SJSA1 (cell line): ENCODE data around the gene ZNF117. TPM values are rescaled to one million over a fixed set of nuclear protein-coding genes. Genes with fewer than 3 reads are reported as not detected.
"Not testable (repeated sequence)": the region's sequence is repeated elsewhere in the genome, so short reads cannot be mapped to it uniquely, and the experiment has no call there.

Experiments used
- DNase-seq, 2 experiments: peaks; one replicate each; pipeline ENCODE4 v3.0.0-alpha.2; 2015 to 2020; ENCODE audit warnings: low spot score in 2 of 2, low read depth in 1 of 2
- H3K27ac ChIP-seq: fragments of 250-450 bp; sonication (Bioruptor Pico); 2 replicates; pipeline ENCODE4 v1.5.1; 2020; ENCODE audit warnings: mild to moderate bottlenecking, moderate library complexity
- H3K27me3 ChIP-seq: fragments of 250-450 bp; sonication (Bioruptor Pico); replicated peaks from 2 replicates; pipeline ENCODE4 v1.5.1; 2020; ENCODE audit warnings: mild to moderate bottlenecking, moderate library complexity
- H3K36me3 ChIP-seq: fragments of 250-450 bp; sonication (Bioruptor Pico); 2 replicates; pipeline ENCODE4 v1.5.1; 2020; ENCODE audit warnings: mild to moderate bottlenecking
- H3K4me1 ChIP-seq: fragments of 250-450 bp; sonication (Bioruptor Pico); replicated peaks from 2 replicates; pipeline ENCODE4 v1.6.1; 2021; ENCODE audit warnings: mild to moderate bottlenecking
- H3K4me3 ChIP-seq: fragments of 250-450 bp; sonication (Bioruptor Pico); 2 replicates; pipeline ENCODE4 v1.5.1; 2020; ENCODE audit warnings: mild to moderate bottlenecking
- H3K9me3 ChIP-seq: fragments of 250-450 bp; sonication (Bioruptor Pico); replicated peaks from 2 replicates; pipeline ENCODE4 v1.5.1; 2020; ENCODE audit warnings: mild to moderate bottlenecking
- total RNA-seq: library from RNA; depleted of rRNA; stranded (reverse); fragments of >200 nt; shearing (Covaris generic); gene quantifications from 2 replicates; pipeline ENCODE4 v1.2.3, GENCODE V29; 2014; rRNA removed

Gene ZNF117
- total RNA-seq = 2.3 and 2.8 TPM in 2 replicates

- Histone ChIP-seq H3K4me3 (no peak within 1 kb of the TSS), H3K9me3 (peaks cover 21% of the 10 kb centered on the region), H3K4me1 (no peaks in the 10 kb centered on the region), H3K36me3 (peaks cover 3% of the 10 kb centered on the region; the same call in 1 of the 2 replicates), H3K27me3 (no peaks in the 10 kb centered on the region), H3K27ac (no peak within 1 kb of the TSS)
- no peak for DNase-seq
These were observed at the start of gene ZNF117 for GRCh38 chr7:64990936-64991335. ZNF117 (minus strand) TSS chr7:64991036.

DNA sequence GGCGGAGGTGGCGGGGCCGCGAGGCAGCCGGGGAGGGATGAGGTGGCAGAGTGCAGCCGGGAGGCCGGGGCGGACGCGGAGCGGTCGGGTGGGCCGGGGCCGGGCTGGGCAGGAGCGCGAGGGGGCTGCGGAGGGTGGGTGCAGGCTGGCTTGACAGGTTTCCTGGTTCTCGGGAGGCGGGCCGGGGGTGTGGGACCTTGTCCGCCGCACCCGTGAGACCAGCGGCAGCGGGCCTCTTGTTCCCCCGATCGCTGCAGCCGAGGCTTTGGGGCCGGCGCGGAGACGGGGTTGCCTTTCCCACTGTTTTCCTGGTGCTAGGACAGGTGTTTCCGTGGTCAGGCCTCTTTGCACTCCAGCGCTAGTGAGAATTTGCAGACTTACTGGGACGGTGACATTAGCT, 47.9 kb upstream of the ZNF117 start:
- H3K9me3 ChIP-seq, H3K4me1 ChIP-seq, H3K27ac ChIP-seq, H3K36me3 ChIP-seq, H3K27me3 ChIP-seq: not testable (repeated sequence)
- peak; percentile 18 to 40 for DNase-seq
- H3K4me3 ChIP-seq = peak overlapping the region; percentile 57

GRCh38 chr7:65037740-65038688, 47.2 kb upstream of the ZNF117 start:
- Histone ChIP-seq H3K9me3 (no peaks in the 10 kb centered on the region), H3K4me1 (peaks cover 7% of the 10 kb centered on the region; the same call in 1 of the 2 replicates), H3K36me3 (no peaks in the 10 kb centered on the region), H3K27ac (no peak overlapping the region), H3K4me3 (peak overlapping the region; percentile 57), H3K27me3 (no peaks in the 10 kb centered on the region)
- DNase-seq = peak; percentile 77 to 93

DNA sequence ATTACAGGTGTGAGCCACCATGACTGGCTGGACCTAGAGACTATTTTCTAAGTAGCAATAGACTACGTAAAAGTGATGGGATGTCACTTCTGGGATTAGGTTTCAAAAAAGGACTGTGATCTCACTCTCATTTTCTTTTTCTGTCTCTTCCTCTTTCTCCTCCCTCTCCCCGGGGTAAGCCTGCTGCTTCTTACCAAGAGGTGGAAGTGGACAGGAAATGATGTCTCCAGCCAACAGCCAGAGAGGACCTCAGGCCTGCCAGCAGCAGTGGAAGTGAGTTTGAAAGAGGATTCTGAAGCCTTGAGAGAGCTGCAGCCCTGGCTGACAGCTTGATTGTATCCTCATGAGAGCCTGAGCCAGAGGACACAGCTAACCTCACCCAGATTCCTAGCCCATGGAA, 45.7 kb upstream of the ZNF117 start:
- not testable (repeated sequence) for H3K27ac ChIP-seq, H3K4me1 ChIP-seq, H3K36me3 ChIP-seq, DNase-seq, H3K9me3 ChIP-seq, H3K4me3 ChIP-seq, H3K27me3 ChIP-seq

GRCh38 chr7:65035469-65035868, 44.6 kb upstream of the ZNF117 start:
- H3K36me3 ChIP-seq, H3K4me3 ChIP-seq, H3K27me3 ChIP-seq, H3K27ac ChIP-seq, H3K4me1 ChIP-seq, H3K9me3 ChIP-seq, DNase-seq: not testable (repeated sequence)

DNA sequence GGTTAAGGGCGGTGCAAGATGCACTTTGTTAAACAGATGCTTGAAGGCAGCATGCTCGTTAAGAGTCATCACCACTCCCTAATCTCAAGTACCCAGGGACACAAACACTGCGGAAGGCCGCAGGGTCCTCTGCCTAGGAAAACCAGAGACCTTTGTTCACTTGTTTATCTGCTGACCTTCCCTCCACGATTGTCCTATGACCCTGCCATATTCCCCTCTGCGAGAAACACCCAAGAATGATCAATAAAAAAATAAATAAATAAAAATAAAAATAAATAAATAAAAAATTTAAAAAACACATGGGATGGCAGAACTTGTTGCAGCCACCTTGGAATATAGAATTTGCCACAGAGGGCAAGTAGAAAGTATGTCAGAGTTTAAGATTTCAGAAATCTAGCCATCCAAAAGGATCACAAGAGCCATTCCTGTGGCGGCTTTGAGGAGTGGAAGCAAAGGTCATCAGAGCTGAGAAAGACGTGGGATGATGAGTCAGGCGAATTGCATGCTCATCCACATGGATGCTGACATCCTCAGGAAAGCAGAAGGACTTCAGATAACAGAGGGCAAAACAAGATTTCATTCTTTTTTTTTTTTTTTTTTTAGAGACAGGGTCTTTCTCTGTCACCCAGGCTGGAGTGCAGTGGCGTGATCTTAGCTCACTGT, 43.4 kb upstream of the ZNF117 start:
- H3K27ac ChIP-seq, H3K4me1 ChIP-seq, DNase-seq, H3K27me3 ChIP-seq, H3K4me3 ChIP-seq, H3K9me3 ChIP-seq, H3K36me3 ChIP-seq: not testable (repeated sequence)

GRCh38 chr7:65033391-65033790, 42.6 kb upstream of the ZNF117 start:
- H3K27ac ChIP-seq, H3K4me1 ChIP-seq, H3K4me3 ChIP-seq, DNase-seq, H3K36me3 ChIP-seq, H3K27me3 ChIP-seq, H3K9me3 ChIP-seq: not testable (repeated sequence)

DNA sequence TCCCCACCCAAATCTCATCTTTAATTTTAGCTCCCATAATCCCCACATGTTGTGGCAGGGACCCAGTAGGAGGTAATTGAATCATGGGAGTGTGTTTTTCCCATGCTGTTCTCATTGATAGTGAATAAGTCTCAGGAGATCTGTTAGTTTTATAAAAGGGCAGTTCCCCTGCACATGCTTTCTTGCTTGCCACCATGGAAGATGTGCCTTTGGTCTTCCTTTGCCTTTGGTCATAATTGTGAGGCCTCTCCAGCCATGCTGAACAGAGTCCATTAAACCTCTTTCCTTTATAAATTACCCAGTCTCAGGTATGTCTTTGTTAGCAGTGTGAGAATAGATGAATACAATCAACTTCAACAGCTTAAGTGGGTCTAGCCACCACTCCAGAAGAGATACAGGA, 34.2 kb upstream of the ZNF117 start:
- not testable (repeated sequence) for H3K4me3 ChIP-seq, H3K9me3 ChIP-seq, H3K36me3 ChIP-seq, H3K27ac ChIP-seq, DNase-seq, H3K27me3 ChIP-seq, H3K4me1 ChIP-seq

DNA sequence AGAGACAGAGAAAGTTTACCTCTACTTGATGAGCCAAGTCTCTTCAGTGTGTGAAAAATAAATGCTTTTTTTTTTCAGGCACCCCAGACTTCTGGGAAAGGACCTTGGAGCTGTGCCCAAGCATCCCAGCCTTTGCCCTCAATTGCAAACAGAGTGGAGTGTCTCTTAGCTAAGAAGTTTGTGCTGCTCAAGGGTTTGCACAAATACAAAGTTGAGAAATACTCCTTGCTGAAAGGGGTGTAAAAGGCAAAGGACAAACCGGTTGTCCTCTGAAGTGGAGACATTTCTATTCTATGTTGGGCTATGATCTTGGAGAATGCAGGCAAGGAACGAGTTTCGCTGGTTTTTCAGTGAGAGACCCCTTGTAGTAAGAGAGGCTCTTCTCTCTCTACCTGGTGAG, 30.1 kb upstream of the ZNF117 start:
- H3K4me1 ChIP-seq, H3K27ac ChIP-seq, H3K9me3 ChIP-seq, H3K36me3 ChIP-seq, H3K27me3 ChIP-seq, H3K4me3 ChIP-seq, DNase-seq: not testable (repeated sequence)

DNA sequence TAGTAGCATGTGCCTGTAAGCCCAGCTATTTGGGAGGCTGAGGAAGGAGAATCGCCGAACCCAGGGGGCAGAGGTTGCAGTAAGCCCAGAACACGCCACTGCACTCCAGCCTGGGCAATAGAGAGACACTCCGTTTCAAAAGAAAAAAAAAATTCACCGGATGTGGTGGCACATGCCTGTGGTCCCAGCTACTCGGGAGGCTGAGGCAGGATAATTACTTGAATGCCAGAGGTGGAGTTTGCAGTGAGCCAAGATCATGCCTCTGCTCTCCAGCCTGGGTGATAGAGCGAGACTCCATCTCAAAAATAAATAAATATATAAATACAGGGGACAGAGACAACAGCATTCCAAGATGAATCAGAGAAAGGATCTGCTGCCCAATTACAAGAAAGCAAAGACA, 19.0 kb upstream of the ZNF117 start:
- H3K9me3 ChIP-seq, H3K36me3 ChIP-seq, H3K4me3 ChIP-seq, H3K27ac ChIP-seq, H3K4me1 ChIP-seq, H3K27me3 ChIP-seq: not testable (repeated sequence)
- DNase-seq = peak in 1 of 2 experiments; percentile 11

GRCh38 chr7:65009394-65009793, 18.6 kb upstream of the ZNF117 start:
- DNase-seq, H3K4me3 ChIP-seq, H3K27ac ChIP-seq, H3K36me3 ChIP-seq, H3K27me3 ChIP-seq, H3K9me3 ChIP-seq, H3K4me1 ChIP-seq: not testable (repeated sequence)

DNA sequence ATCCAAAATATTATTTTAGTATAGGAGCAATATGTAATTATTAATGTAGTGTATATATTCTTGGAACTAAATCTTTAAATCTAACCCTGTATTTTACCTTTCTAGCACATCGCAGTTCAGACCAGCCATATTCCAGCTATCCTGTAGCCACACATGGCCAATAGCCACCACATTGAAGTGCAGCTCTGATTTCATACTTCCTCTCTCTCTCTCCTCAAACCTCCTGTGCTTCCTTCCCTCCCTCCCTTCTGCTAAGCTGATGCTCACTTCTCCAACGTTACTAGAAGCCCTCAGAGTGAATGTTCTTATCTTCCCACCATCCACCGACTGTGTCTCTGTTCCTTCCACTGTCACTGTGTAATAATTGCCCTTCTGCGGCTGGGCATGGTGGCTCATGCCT, 16.2 kb upstream of the ZNF117 start:
- DNase-seq, H3K9me3 ChIP-seq, H3K4me3 ChIP-seq, H3K4me1 ChIP-seq, H3K27me3 ChIP-seq, H3K27ac ChIP-seq: not testable (repeated sequence)
- peaks cover 19% of the 10 kb centered on the region for H3K36me3 ChIP-seq

DNA sequence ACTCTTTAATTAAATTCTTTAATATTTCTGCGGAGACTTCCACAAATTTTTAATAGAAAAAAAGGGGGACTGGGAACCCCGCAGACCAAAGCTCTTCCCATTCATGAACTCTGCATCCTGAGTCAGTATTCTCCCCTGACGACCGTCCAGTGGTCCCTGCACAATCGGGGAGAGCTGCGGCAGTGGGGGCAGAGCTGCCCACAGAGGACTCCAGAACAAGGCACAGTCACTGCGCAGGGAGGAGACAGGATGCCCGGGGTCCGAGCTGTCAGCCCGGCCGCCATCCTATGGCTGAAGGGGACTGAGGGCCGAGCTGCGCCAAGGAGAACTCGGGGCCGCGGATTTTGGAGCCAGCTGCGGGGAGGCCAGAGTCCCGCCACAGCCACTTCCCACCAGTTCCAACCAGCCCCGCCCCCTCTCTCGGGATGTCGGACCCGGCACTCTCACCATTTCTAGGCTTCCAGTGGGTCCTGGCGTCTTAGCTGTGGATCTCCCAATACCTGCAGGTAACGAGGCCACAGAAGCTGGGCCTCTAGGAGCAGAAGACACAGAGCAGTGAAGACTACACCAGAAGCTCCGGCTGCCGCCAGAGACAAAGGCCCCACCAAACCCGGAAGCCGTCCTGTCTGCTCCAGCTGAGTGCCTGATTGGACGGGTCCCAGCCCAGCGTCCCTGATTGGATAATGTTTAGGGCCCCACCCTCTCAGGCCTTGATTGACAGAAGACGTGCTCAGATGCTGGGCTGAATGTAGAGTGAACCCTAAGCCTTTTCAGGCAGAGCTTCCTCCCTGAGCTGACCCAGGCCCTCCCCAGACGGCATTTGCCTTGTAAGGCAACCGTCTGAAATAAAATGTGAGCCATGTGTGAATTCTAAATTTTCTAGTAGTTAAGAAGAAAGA, 15.5 kb upstream of the ZNF117 start, which contains the start of gene ERV3-1:
Gene ERV3-1 (minus strand): TSS at position 594 of the 899 bp plus-strand sequence. CDS start 13,661 bp downstream, outside the sequence.
- no peaks in the 10 kb centered on the region for H3K9me3 ChIP-seq
- no peaks in the 10 kb centered on the region for H3K27me3 ChIP-seq

More for the DNA sequence above, 15.5 kb upstream of the ZNF117 start, which contains the start of gene ERV3-1:
- H3K36me3 ChIP-seq = peaks cover 22% of the 10 kb centered on the region
- peaks cover 3% of the 10 kb centered on the region; the same call in 1 of the 2 replicates for H3K4me1 ChIP-seq
- DNase-seq = peak; percentile 89 to 93
- H3K4me3 ChIP-seq = peak within 1 kb of the TSS; percentile 59
- peak within 1 kb of the TSS; percentile 56 for H3K27ac ChIP-seq
